Epithelial cell of prostate (primary cell): ENCODE measurements around the gene DPM3.
"Not testable (repeated sequence)": the region's sequence is repeated elsewhere in the genome, so short reads cannot be mapped to it uniquely, and the experiment has no call there.

Source experiments
- DNase-seq: peaks from one replicate; pipeline ENCODE4 v3.0.0-alpha.2; 2011; ENCODE audit warnings: low read depth, low spot score
- H3K27ac ChIP-seq: fragments of 450-650 bp; 2 replicates; pipeline ENCODE4 v1.5.1; 2017; ENCODE audit warnings: mild to moderate bottlenecking

The DPM3 gene

GRCh38 chr1:155127105-155127966 is 13.0 kb downstream of the DPM3 start, which contains the start of gene EFNA1:
TSS of gene EFNA1 (plus strand) at chr1:155127876. CDS start at chr1:155127978, 102 bp downstream.
- peak; percentile 88 for DNase-seq
- peak within 1 kb of the TSS; percentile 99 for H3K27ac ChIP-seq

- no peak for DNase-seq
- peak overlapping the region; percentile 99 for H3K27ac ChIP-seq
Observed at GRCh38 chr1:155126556-155127104, 13.7 kb downstream of the DPM3 start.

GRCh38 chr1:155125946-155126555 is 14.3 kb downstream of the DPM3 start:
- peak overlapping the region; percentile 99 for H3K27ac ChIP-seq
- DNase-seq, result no peak

- DNase-seq, result peak; percentile 60
- peak overlapping the region; percentile 99 for H3K27ac ChIP-seq
Observed at GRCh38 chr1:155125511-155125945, 14.8 kb downstream of the DPM3 start.

GRCh38 chr1:155124503-155125463 is 15.5 kb downstream of the DPM3 start:
- H3K27ac ChIP-seq, result peak overlapping the region; percentile 99
- DNase-seq, result no peak

GRCh38 chr1:155123801-155124200 is 16.5 kb downstream of the DPM3 start:
- no peak for DNase-seq
- H3K27ac ChIP-seq, result no peak overlapping the region

- DNase-seq, result no peak
- no peak overlapping the region for H3K27ac ChIP-seq
Observed at GRCh38 chr1:155122308-155122707, 18.0 kb downstream of the DPM3 start.

- H3K27ac ChIP-seq, result no peak overlapping the region
Observed at GRCh38 chr1:155121249-155121648, 19.1 kb downstream of the DPM3 start.

GRCh38 chr1:155120253-155120652 is 20.1 kb downstream of the DPM3 start:
- no peak for DNase-seq
- no peak overlapping the region for H3K27ac ChIP-seq

More at GRCh38 chr1:155121249-155121648, 19.1 kb downstream of the DPM3 start:
- no peak for DNase-seq

- not testable (repeated sequence) for DNase-seq, H3K27ac ChIP-seq
Observed at GRCh38 chr1:155118090-155118489, 22.2 kb downstream of the DPM3 start.

GRCh38 chr1:155117610-155118009 is 22.7 kb downstream of the DPM3 start:
- H3K27ac ChIP-seq, result no peak overlapping the region
- DNase-seq, result no peak

- no peak overlapping the region for H3K27ac ChIP-seq
- no peak for DNase-seq
Observed at GRCh38 chr1:155116113-155116764, 24.1 kb downstream of the DPM3 start.

- H3K27ac ChIP-seq, result no peak overlapping the region
- DNase-seq, result no peak
Observed at GRCh38 chr1:155113450-155113980, 26.8 kb downstream of the DPM3 start.

GRCh38 chr1:155110826-155111225 is 29.5 kb downstream of the DPM3 start:
- no peak for DNase-seq
- H3K27ac ChIP-seq, result no peak overlapping the region

- H3K27ac ChIP-seq, result no peak overlapping the region
- no peak for DNase-seq
Observed at GRCh38 chr1:155110381-155110780, 29.9 kb downstream of the DPM3 start.

- no peak for DNase-seq
- no peak overlapping the region for H3K27ac ChIP-seq
Observed at GRCh38 chr1:155108296-155108695, 32.0 kb downstream of the DPM3 start.

GRCh38 chr1:155107309-155108264 is 32.7 kb downstream of the DPM3 start:
- DNase-seq, result no peak
- H3K27ac ChIP-seq, result no peak overlapping the region

GRCh38 chr1:155106862-155107261 is 33.5 kb downstream of the DPM3 start:
- DNase-seq, result no peak
- H3K27ac ChIP-seq, result no peak overlapping the region
